Measurements from ENCODE around the gene GABPB1.
A peak's percentile ranks its signal among the peaks of the same experiment; 100 is the strongest.

The GABPB1 gene

GRCh38 chr15:50355980-50356379 lies 982 bp upstream of the GABPB1 start:
- H3K4me3 ChIP-seq (ENCODE audit: low read length): peak overlapping the region; percentile 96
- TF ChIP-seq ZNF274 (IDR thresholded peaks at IDR 0.05; ENCODE audit: low read depth, low read length): no peak

GRCh38 chr15:50355619-50355905 lies 564 bp upstream of the GABPB1 start:
- TF ChIP-seq ZNF274 (IDR thresholded peaks at IDR 0.05; ENCODE audit: low read depth, low read length): no peak
- H3K4me3 ChIP-seq (ENCODE audit: low read length): peak overlapping the region; percentile 96

GRCh38 chr15:50353975-50354837 lies 792 bp downstream of the GABPB1 start:
- peak overlapping the region; percentile 96 for H3K4me3 ChIP-seq (ENCODE audit: low read length)
- TF ChIP-seq ZNF274 (IDR thresholded peaks at IDR 0.05; ENCODE audit: low read depth, low read length): no peak

- TF ChIP-seq ZNF274 (IDR thresholded peaks at IDR 0.05; ENCODE audit: low read depth, low read length): no peak
- H3K4me3 ChIP-seq (ENCODE audit: low read length): peak overlapping the region; percentile 96
These were observed 1.6 kb downstream of the GABPB1 start for GRCh38 chr15:50353251-50353974.

DNA sequence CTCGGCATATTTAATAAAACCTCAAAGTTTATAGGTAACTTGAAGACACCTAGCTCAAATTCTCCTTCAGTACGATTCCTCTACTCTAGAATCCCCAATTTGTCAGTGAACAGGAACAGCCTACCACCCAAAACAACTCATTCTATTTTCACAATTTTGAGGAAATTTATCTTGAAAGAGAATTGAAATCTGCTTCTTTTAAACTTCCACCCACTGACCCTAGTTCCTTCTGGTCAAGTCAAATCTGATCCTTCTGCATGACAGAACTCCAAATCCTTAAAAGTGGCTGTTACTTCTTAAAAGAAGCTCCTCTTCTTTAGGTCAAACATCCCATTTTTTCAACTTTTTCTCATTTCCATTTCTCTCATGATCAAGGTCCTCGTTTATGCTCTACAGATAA lies 4.4 kb downstream of the GABPB1 start:
- TF ChIP-seq ZNF274 (IDR thresholded peaks at IDR 0.05; ENCODE audit: low read depth, low read length): no peak
- H3K4me3 ChIP-seq (ENCODE audit: low read length): no peak overlapping the region

GRCh38 chr15:50345298-50345697 lies 9.7 kb downstream of the GABPB1 start:
- no peak overlapping the region for H3K4me3 ChIP-seq (ENCODE audit: low read length)
- TF ChIP-seq ZNF274 (IDR thresholded peaks at IDR 0.05; ENCODE audit: low read depth, low read length): no peak

DNA sequence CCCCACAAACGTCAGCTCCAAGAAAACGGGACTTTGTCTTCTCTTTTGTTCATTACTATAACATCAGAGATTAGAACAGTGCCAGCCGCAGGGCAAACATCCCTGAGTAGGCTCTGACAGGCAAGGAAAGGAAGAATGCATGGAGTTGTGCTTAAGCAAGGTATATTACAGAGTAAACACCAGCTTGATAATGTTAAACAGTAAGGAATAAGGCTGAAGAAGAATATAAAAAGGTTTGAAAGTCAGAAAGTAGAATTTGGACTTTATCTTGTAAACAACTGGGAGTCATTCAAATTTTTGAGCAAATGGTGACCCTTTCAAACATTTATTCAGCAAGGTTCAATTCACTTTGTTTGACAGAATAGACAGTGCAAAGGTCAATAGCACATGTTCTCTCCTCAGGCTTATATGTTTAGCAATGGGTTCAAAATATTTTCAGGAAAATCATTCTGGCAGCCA lies 11.0 kb downstream of the GABPB1 start:
- H3K4me3 ChIP-seq (ENCODE audit: low read length): no peak overlapping the region
- no peak for TF ChIP-seq ZNF274 (IDR thresholded peaks at IDR 0.05; ENCODE audit: low read depth, low read length)

GRCh38 chr15:50341616-50342136 lies 13.3 kb downstream of the GABPB1 start:
- no peak for TF ChIP-seq ZNF274 (IDR thresholded peaks at IDR 0.05; ENCODE audit: low read depth, low read length)
- no peak overlapping the region for H3K4me3 ChIP-seq (ENCODE audit: low read length)

DNA sequence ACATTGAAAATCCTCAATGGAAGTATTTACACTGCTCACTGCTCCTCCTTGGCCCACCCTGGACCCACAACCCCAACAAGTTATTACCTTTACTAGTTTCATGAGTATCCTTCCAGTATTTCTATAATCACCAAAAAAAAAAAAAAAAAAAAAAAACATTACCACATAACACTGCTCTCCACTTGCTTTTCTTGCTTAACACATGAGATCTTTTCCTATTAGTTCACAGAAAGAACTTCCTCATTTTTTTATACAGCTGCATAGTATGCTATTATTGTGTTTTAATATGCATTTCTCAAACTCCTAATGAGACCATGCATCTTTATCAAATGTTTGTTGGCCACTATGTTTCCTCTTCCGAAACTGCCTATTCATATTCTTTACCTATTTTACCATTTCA lies 14.6 kb downstream of the GABPB1 start:
- H3K4me3 ChIP-seq (ENCODE audit: low read length): no peak overlapping the region
- TF ChIP-seq ZNF274 (IDR thresholded peaks at IDR 0.05; ENCODE audit: low read depth, low read length): no peak

DNA sequence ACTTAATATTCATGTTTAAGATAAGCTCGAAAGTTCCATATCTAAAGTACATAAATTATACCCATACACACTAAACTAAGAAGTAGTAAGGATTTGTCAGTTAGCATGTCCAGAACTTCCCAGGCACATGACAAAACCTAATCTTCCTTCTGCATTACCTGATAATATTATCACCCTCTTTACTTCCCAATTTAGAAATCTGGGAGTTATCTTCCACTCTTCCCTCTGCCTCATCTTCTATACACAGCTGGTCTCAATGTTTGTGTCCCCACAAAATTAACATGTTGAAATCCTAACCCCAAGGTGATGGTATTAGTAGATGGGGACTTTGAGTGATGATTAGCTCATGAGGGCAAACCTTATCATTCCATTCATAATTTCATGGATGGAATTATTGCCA lies 15.3 kb downstream of the GABPB1 start:
- no peak for TF ChIP-seq ZNF274 (IDR thresholded peaks at IDR 0.05; ENCODE audit: low read depth, low read length)
- no peak overlapping the region for H3K4me3 ChIP-seq (ENCODE audit: low read length)

GRCh38 chr15:50335251-50335650 lies 19.7 kb downstream of the GABPB1 start:
- TF ChIP-seq ZNF274 (IDR thresholded peaks at IDR 0.05; ENCODE audit: low read depth, low read length): no peak
- no peak overlapping the region for H3K4me3 ChIP-seq (ENCODE audit: low read length)

GRCh38 chr15:50333229-50333628 lies 21.8 kb downstream of the GABPB1 start:
- H3K4me3 ChIP-seq (ENCODE audit: low read length): no peak overlapping the region
- no peak for TF ChIP-seq ZNF274 (IDR thresholded peaks at IDR 0.05; ENCODE audit: low read depth, low read length)

GRCh38 chr15:50330921-50331320 lies 24.1 kb downstream of the GABPB1 start:
- no peak overlapping the region for H3K4me3 ChIP-seq (ENCODE audit: low read length)
- TF ChIP-seq ZNF274 (IDR thresholded peaks at IDR 0.05; ENCODE audit: low read depth, low read length): no peak

GRCh38 chr15:50328116-50328515 lies 26.9 kb downstream of the GABPB1 start:
- no peak overlapping the region for H3K4me3 ChIP-seq (ENCODE audit: low read length)
- no peak for TF ChIP-seq ZNF274 (IDR thresholded peaks at IDR 0.05; ENCODE audit: low read depth, low read length)

DNA sequence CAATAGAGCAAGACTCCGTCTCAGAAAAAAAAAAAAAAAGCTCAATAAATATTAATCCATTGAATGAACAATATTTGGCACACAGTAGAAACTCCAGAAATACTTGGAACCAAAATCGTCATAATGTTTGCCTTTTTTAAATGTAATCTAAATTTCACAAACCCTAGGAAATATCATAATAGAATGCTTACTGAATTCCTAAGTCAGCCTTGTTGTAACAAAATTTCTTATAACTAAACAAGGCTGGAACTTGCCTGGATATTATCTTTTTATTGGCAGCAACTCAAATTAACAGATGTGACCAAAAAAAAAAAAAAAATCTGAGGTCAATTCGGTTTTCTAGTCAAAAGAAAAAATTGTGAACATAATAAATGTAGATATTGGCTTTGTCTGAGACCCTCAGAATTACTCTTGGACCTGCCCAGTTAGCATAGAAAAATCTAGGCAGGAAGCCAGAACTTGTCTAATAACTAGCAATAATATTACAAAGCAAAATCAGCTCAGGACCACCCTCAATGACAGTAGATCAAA lies 33.3 kb downstream of the GABPB1 start:
- no peak for TF ChIP-seq ZNF274 (IDR thresholded peaks at IDR 0.05; ENCODE audit: low read depth, low read length)
- H3K4me3 ChIP-seq (ENCODE audit: low read length): no peak overlapping the region

Data from GM08714 (cell line).